Stimulated activated CD8-positive, alpha-beta memory T cell treated with anti-CD3 and anti-CD28 coated beads, Interleukin-15, amount 100 ng/mL, for 48 hours (primary cell): Measurements from ENCODE around the gene ANO2.
"Not testable (repeated sequence)": the region's sequence is repeated elsewhere in the genome, so short reads cannot be mapped to it uniquely, and the experiment has no call there.

Experiments
- DNase-seq, 2 donors: peaks; one replicate each; pipeline ENCODE4 v3.0.0-alpha.2; 2020; ENCODE audit warnings: low read depth in 2 of 2

ANO2 gene

DNA sequence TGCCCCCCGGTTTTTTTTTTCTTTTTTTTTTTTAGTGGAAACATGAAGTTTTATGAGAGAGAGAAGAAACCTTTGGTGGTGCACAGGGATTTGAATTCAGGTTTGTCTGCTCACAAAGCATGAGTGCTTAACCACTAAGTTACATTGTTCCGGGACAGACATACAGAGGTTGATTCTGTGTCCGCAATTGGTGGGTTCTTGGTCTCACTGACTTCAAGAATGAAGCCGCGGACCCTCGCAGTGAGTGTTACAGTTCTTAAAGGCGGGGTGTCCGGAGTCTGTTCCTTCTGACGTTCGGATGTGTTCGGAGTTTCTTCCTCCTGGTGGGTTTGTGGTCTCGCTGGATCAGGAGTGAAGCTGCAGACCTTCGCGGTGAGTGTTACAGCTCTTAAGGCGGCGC lies 57.2 kb downstream of the ANO2 start:
- not testable (repeated sequence) for DNase-seq

DNA sequence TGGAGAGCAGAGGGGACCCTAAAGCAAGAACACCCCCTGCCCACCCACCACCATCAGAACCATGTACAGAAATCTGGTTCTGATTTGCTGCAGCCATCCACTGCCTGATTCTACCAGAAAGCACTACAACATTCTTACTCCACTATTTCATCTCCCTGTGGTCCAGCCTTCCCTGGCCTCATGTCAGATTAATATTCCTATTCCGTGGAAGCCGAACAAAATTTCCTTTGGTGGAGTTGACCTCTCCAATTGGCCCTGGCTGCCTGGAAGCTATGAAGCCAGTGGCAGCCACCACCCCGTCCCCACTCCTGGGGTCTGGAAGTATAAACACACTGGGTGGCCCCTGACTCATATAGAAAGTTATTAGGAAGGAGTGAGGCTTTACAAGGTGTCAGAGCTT lies 60.2 kb downstream of the ANO2 start:
- no peak for DNase-seq

DNA sequence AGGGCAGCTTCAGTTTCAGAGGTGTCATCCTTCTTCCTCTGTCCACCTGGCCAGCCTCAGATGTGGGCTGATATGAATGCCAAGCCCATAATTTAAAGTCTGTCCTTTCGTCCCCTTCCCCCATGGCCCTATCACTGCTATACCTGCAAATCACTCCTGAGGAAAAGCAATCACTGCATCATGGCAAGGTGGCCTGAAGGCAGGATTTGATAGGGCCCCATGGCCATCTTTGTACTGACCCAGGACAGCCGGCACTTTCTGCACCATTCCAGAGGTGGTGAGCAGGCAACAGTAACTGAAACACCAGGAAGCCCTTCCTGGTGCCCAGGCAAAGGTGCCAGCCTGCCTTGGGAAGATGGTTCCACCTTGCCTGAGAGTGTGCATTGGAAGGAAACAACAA lies 60.8 kb downstream of the ANO2 start:
- DNase-seq, result no peak

DNA sequence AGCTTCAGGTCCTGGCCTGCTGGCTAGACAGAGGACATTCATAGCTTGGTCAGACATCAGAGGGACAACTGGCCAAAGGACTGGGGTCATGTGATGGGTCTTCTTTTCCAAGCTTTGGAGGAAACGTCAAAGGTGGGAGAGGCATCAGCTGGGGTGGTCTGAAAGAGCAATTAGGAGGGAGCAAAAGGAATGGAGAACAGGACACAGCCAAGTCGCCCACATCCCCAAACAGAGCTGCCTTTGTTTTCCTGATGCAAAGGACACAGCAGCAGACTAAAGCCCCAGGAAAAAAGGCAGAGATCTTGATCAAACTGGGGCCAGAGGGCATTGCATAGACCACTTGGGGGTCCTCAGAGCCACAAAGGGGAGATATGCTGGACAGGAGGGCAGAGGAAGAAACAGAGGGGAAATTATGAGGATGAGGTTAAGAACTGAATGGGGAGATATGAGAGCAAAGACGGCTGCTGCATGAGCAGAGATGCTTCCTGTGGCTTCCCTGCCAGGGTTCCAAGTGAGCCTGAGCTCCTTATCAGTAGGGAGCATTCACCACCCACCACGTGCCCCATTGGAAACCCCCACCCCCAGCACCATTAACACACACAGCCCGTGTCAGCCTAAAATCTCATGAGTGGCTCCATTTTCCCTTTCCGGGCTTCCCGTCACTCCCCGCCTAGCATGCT lies 62.4 kb downstream of the ANO2 start:
- DNase-seq, result no peak

DNA sequence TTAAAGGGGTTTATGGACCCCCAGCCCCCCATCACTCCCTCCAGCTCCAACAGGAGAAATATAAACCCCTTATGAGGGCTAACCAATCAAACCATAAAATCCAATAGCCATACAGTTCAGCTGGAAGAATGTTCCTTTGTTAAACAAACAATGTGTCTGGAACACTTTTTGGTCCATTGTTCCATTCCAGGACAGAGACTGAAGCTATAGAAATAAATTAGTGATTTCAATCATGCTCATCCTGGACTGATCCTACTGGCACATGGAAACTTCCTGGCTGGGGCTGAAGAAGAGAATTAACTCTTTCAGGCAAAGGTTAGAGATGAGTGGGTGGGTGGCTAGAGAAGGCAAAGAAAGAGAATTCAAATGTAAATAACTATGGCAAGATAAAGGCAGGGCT lies 63.4 kb downstream of the ANO2 start:
- no peak for DNase-seq

DNA sequence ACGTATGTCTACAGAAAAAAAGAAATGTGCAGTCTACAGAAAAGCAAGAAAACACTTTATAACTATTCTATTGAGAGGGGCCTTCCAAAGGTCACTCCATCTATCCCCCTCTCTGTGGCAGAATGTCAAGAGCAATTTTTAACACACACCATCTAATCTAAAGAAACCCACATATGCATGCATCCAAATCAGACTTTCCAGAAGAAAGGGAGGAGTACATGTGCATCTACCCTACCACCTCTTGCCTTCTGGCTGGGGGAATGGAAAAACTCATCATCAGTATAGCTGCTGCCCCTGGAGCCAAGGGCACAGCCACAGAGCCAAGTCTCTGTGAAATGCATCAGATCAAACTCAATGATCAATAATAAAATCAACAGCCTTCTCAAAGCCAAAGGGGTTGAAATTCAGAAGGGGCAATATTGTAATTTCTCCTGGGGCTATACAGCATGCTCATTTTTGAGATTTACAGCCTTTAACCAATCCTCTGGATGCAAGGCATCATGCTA lies 63.9 kb downstream of the ANO2 start:
- no peak for DNase-seq

DNA sequence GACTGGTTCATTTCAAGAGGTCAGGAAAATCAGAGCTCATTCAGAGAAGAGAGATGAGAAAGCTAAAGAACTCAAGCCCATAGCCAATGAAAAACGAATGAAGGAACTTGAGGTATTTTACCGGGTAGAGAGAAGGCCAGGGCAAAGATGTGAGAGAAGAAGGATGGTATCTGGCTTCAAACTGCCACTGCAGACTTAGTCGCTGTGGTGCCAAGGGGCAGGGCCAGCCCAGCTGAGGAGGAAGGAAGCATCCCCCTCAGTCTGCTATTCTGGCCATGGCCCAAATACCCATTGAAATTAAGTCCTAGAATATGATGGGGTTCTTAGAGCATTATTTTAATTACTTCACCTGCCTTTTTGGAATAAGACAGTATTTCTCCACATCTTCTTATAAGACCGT lies 69.2 kb downstream of the ANO2 start:
- no peak for DNase-seq

DNA sequence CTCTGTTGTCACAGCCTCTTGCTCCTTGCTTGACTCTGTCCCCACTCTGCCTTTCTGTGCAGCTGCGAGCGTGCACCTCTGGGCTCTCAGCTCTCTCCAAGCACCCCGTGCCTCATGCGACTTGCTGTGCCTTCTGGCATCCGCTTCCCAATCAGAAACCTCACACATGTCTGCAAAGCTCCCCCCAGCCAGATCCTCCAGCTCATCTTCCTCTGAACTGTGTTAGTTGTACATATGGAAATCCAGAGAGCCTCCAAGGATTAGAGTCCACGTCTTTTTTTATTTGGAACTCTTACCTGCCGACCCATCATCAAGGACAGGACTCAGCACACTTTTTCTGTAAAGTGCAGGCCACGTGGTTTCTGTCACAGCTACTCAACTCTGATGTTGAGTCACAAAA lies 70.5 kb downstream of the ANO2 start:
- DNase-seq, result no peak

DNA sequence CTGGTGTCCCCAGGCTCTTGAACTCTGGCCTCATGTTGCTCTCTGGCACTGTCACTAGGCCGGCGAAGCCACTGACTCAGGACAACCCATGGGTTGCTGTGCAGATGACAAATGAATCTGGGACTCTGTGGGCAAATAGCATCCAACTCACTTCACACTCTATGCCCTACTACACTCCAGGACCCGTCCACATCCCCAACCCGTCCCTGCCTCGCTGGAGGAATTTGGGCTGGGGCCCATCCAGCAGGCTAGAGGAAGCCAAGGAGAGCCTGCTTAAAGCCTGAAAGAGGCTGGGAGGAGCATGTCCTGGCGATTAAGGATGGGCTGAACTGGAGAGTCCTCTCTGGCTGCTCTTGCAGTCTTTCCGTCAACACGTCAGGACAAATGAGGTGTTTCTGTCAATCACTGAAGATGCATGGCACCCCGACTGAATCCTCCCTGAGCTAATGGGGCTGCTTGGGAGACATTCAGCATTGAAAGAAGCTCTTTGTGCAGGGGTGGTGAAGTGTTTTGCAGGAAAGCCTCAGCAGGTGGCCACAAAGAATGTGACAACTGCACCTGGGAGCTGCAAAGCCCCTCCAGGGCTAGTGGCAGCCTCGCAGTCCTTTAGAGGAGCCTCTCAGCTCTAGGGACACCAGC lies 71.7 kb downstream of the ANO2 start:
- DNase-seq, result no peak

DNA sequence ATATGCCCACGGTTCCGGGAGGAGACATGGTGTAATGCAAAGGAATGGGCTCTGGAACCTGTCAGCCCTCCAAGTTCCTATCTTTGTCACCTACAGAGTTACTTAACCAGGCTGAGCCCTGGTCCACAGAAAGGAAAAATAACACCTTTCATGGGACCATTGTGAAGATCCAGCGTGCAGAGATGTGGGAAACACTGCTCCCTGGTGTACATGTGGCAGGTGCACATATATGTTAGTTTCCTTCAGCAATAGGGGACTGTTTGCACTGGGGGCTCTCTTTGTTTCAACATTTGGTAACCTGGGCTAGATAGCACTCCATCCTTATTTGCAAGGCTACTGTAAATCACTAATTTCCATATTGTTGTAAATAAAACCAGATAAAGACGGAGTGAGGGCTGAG lies 72.3 kb downstream of the ANO2 start:
- no peak for DNase-seq

DNA sequence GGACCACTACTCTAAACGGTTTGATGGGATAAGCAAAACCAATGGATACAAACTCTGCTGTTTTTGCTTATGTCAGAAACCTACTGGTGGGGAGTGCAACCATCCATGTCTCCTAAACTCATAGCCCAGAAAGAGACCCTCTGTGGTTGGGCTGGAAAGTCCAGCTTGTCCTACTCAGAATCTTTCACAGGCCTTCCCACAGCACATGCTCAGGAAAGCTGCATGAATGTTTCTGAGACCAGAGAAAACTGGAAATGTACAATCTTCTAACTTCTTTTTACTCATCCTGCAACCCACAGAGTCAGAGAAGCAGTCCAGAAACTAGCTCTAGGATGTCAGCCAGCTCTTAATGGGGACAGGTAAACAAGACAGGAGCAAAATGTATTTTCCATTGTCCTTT lies 73.3 kb downstream of the ANO2 start:
- no peak for DNase-seq

DNA sequence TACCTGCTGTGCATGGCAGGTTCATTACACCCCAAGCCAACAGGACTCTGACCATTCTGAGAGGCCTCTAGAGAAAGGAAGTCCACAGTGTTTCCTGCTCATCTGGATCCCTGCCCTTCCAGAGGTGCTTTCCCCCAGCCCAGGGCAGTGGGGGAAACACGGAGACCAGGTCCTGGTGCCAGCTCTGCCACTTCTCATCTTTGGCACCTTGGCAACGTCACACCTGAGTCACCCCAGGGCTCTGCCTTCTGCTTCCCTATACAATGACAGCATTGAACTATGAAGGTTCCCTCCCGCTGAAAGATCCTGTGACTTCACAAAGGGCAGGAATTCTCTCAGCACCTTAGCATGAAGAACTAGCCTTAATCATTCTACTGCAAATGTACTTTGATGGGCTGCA lies 74.9 kb downstream of the ANO2 start:
- DNase-seq, result no peak

DNA sequence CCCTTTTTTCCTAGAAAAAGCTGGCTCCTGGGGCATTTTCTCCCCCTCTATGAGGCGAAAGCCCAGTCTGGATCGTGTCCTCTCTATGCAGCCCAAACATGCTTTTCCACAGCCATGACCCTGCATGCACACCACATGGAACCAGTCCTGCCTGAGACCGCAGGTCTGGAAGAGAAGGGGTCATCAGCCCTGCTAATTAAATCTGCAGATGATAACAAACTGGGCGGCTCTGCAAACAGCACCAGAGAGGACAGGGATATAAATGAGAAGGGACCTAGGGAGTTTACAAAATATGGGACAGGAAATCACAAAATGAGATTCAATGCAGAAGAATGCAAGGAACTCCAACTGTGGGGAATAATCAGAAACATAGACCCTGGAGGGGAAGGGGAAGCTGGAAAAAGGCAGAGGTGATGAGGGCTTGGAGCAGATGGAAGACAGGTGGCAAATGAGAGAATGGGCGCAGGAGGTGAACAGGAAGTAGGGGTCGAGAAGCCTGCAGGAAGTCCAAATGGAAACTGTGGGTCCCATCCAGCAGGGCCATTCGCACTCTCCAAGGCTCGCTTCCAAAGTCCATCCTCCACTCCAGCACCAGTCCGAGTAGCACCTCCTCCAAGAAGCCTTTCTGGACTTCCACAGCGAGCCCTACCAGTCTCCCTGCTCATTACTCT lies 76.3 kb downstream of the ANO2 start:
- no peak for DNase-seq

DNA sequence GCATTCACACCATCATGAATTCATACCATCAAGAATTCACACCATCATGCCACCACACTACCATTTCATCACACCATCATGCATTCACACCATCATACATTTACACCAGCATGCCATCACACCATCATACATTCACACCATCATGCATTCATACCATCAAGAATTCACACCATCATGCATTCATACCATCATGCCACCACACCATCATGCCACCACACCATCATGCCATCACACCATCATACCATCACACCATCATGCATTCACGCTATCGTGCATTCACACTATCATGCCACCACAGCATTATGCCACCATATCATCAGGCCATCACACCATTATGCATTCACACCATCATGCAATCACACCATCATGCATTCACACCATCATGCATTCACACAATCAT lies 79.7 kb downstream of the ANO2 start:
- no peak for DNase-seq

DNA sequence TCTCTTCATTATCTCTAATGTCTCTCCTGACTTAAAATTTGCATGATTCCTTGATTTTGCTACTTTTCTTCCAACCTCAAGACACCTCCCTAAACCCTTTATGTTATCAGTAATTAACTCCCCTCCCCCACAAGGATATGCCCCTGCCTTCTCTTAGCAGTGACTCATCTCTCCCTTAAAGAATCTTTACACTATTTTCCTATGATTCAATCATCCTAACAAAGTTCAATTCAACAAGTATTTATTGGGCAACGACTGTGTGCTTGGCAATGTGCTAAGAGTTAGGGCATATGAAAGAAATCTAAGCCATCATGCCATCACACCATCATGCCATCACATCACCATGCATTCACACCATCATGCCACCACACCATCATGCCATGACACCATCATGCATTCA lies 80.1 kb downstream of the ANO2 start:
- DNase-seq, result no peak

DNA sequence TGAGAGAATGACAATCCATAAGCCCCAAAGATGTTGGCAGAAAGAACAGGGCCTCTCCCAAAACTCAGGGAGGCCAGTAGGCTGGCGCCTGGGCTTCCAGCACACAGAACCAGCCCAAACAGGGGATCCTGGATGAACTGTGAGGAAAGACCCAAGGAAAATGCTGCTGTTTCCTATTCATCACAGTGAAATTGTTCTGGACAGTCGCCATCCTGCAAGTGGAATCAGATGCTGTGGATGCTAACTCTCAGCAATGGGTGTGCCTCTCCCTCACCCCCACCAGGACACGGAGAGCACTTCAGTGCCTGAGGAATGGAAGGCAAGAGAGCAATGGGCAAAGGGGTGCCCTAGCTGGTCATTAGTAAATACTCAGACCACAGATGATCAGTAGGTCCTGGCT lies 80.8 kb downstream of the ANO2 start:
- DNase-seq, result no peak

DNA sequence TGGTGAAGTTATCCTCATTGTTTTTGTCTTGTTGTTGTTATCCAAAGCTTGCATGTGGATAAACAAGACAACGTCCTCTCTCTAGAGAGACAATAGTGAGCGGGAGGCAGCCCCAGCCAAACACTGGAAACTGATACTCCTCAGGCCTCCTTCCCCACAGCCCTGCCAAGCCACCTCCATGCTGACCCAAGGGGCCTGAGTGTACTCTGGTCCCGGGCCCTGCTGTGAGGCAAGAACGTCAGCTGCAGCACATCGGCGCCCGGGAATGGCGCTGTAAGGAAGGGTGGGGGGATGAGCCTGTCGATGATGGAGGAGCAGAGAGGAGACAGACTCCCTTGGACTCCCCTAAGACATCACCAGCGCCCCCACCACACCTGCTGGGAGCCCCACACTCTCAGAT lies 83.6 kb downstream of the ANO2 start:
- DNase-seq, result no peak

DNA sequence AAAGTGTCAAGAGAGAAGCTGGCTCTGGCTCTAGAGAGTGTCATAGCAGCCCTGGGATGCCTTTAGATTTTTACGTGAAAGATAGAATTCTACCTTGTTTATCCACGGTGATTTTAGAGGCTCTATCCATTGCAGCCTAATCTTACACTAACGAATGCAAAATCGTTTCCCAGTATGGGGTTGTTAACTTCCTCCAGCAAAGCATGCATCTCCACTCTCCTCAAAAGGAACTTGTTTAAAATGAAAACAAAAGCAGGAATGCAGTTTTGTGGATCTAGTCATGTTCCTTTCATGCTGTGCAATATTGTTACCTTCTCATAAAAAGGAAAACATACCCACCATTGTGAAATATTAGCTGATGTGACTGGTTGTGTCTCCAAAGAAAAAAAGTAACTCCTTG lies 88.4 kb downstream of the ANO2 start:
- DNase-seq, result no peak

DNA sequence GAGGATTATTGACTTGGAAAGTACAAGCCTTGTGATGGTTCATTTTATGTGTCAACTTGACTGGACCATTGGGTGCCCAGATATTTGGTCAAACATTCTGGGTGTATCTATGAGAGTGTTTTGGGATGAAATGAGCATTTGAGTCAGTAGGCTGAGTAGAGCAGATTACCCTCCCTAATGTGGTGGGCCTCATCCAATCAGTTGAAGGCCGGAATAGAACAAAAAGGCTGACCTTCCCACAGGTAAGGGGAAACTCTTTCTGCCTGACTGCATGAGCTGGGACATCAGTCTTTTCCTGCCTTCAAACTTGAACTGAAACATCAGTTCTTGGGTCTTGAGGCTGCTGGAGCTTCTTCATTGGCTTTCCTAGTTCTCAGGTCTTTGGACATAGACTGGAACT lies 98.1 kb downstream of the ANO2 start:
- DNase-seq, result no peak

DNA sequence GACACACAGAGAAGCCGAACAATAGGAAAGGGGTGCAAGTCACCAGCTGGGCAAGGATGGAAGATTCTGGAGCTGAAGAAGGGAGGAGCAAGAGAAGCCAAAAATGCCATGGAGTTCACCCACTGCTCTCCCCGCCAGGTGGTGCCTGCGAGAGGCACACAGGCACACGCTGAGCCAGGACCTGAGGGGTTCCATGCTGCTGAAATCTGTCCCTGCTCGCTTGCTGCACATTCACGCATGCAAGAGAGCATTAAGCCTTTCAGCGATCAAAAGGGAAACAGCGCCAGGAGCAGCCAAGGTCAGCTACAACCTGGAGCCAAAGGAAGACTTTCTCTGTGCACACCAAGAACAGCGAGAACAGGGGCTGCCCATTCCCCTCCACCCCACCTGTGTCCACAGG lies 104.1 kb downstream of the ANO2 start:
- DNase-seq, result no peak

DNA sequence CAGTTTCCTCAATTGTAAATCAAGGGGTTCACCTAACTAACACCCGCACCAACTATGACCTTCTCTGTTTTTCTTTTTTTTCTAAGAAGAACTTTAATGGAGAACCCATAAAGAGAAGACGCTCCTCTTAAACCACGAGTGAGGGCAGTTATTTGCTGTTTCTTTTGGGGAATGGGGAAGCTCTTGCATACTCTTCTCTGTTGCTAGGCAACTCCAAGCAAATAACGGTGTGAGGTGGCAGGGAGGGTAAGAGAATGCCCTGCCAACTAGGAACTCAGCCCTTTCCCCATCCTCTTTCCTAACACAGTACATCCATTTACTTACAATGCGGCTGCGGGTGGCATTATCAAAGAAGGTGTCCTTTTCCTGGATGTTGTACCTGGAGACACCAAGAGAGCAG lies 114.9 kb downstream of the ANO2 start:
- no peak for DNase-seq

DNA sequence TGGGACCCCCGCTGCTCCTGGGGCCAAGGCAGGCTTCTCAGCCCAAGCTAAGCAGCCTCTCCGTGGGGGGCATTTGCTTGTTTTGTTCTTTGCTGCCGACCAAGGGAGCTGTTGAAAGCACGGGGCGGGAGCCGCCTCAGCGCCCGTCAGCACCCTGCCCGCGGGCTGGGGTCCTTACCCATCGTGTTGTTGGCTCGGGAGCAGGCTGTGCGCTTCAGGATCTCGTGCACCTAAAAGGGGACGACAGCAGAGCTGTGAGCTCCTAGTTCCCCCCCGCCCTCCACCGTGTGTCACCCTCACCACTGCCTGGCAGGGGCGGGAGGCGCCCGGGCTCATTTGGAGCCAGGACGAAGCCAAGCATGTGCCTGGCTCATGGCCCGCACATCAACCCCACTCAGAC lies 117.5 kb downstream of the ANO2 start:
- no peak for DNase-seq

DNA sequence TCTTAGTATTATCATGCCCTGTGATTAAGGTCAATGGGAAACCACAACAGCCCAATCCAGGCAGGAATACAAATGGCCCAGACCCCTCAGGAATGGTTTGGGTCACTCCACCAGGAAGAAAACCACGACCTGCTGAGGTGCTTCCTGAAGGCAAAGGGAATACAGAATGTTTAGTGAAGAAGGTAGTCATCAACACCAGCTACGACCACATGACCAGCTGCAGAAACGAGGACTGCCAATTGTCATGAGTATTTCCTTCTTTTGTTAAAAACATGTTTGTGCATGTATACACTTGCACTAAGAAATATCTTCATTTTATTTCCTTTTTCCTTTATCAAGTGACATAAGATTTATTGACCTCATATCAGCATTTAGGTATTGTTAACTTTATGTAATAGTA lies 119.3 kb downstream of the ANO2 start:
- not testable (repeated sequence) for DNase-seq
